ENCODE data around the gene CEACAM4. TPM values are rescaled to one million over a fixed set of nuclear protein-coding genes. Genes with fewer than 3 reads are reported as not detected.

Gene CEACAM4
- total and polyA plus RNA-seq, 2 donors (not counting 1 experiment from before 2014, with no cell fraction given) = not detected

GRCh38 chr19:41624515-41624914 is 2.4 kb downstream of the CEACAM4 start:
- Histone ChIP-seq H3K9me3 (ENCODE audit: control insufficient read depth, insufficient read depth, low read depth, low read length) (no peaks in the 10 kb centered on the region), H3K79me2 (ENCODE audit: control insufficient read depth, insufficient read depth, low read length) (no peaks in the 10 kb centered on the region), H3K4me1 (ENCODE audit: control insufficient read depth, extremely low read depth, insufficient read depth, low read length) (no peaks in the 10 kb centered on the region), H2AFZ (ENCODE audit: low read length) (no peak overlapping the region), H3K9ac (ENCODE audit: insufficient read depth, low read length) (no peak overlapping the region), H3K27me3 (ENCODE audit: control insufficient read depth, insufficient read depth, low read length) (no peaks in the 10 kb centered on the region), H3K36me3 (ENCODE audit: control insufficient read depth, insufficient read depth, low read length) (no peaks in the 10 kb centered on the region), H4K20me1 (ENCODE audit: control insufficient read depth, extremely low read depth, insufficient read depth, low read length) (no peaks in the 10 kb centered on the region), H3K4me2 (ENCODE audit: extremely low read depth, insufficient read depth, low read length) (no peak overlapping the region), H3K27ac (ENCODE audit: insufficient read depth, low read length) (no peak overlapping the region), H3K4me3 (replicated peaks in 1 of 4; ENCODE audit: control extremely low read depth in 1 of 4, insufficient read depth in 1 of 4, low read depth in 3 of 4, low read length in 4 of 4) (no peak overlapping the region)
- DNase-seq (ENCODE audit: low read depth in 2 of 2) = no peak
- no peak for TF ChIP-seq EZH2 (IDR thresholded peaks at IDR 0.05; ENCODE audit: low read length, missing control alignments)
- TF ChIP-seq, protein P1, sequence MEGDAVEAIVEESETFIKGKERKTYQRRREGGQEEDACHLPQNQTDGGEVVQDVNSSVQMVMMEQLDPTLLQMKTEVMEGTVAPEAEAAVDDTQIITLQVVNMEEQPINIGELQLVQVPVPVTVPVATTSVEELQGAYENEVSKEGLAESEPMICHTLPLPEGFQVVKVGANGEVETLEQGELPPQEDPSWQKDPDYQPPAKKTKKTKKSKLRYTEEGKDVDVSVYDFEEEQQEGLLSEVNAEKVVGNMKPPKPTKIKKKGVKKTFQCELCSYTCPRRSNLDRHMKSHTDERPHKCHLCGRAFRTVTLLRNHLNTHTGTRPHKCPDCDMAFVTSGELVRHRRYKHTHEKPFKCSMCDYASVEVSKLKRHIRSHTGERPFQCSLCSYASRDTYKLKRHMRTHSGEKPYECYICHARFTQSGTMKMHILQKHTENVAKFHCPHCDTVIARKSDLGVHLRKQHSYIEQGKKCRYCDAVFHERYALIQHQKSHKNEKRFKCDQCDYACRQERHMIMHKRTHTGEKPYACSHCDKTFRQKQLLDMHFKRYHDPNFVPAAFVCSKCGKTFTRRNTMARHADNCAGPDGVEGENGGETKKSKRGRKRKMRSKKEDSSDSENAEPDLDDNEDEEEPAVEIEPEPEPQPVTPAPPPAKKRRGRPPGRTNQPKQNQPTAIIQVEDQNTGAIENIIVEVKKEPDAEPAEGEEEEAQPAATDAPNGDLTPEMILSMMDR (conservative IDR thresholded peaks at IDR 0.05 in 1 of 2, IDR thresholded peaks at IDR 0.05 in 1 of 2; ENCODE audit: low read depth in 1 of 2, low read length in 2 of 2) = no peak

GRCh38 chr19:41623360-41623759 is 3.5 kb downstream of the CEACAM4 start:
- TF ChIP-seq, protein P1 (conservative IDR thresholded peaks at IDR 0.05 in 1 of 2, IDR thresholded peaks at IDR 0.05 in 1 of 2; ENCODE audit: low read depth in 1 of 2, low read length in 2 of 2) = no peak
- TF ChIP-seq EZH2 (IDR thresholded peaks at IDR 0.05; ENCODE audit: low read length, missing control alignments) = no peak
- H3K27ac ChIP-seq (ENCODE audit: insufficient read depth, low read length) = no peak overlapping the region
- no peak for DNase-seq (ENCODE audit: low read depth in 2 of 2)
- H3K4me2 ChIP-seq (ENCODE audit: extremely low read depth, insufficient read depth, low read length) = no peak overlapping the region
- no peaks in the 10 kb centered on the region for H3K36me3 ChIP-seq (ENCODE audit: control insufficient read depth, insufficient read depth, low read length)
- no peaks in the 10 kb centered on the region for H3K79me2 ChIP-seq (ENCODE audit: control insufficient read depth, insufficient read depth, low read length)
- H3K9me3 ChIP-seq (ENCODE audit: control insufficient read depth, insufficient read depth, low read depth, low read length) = no peaks in the 10 kb centered on the region
- H3K9ac ChIP-seq (ENCODE audit: insufficient read depth, low read length) = no peak overlapping the region
- H4K20me1 ChIP-seq (ENCODE audit: control insufficient read depth, extremely low read depth, insufficient read depth, low read length) = no peaks in the 10 kb centered on the region
- no peak overlapping the region for H2AFZ ChIP-seq (ENCODE audit: low read length)
- H3K4me1 ChIP-seq (ENCODE audit: control insufficient read depth, extremely low read depth, insufficient read depth, low read length) = no peaks in the 10 kb centered on the region
- H3K27me3 ChIP-seq (ENCODE audit: control insufficient read depth, insufficient read depth, low read length) = no peaks in the 10 kb centered on the region
- no peak overlapping the region for H3K4me3 ChIP-seq (replicated peaks in 1 of 4; ENCODE audit: control extremely low read depth in 1 of 4, insufficient read depth in 1 of 4, low read depth in 3 of 4, low read length in 4 of 4)

DNA sequence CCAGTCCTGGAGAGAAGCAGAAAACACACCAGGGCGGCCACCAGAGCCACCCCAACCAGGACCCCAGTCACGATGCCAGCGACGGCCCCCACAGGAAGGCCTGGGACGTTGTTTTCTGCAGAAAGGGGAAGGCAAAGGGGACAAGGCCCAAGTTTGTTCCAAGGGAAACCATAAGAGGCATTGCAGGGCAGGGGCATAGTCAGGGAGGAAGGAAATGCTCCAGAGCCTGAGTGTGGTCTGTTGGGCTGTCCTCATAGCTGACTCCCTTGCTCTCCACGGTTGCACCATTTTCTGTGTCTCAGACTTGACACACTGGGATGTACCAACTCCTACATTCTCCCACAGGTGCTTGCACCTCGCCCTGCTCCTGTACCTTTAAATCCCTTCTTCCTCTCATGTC is 5.2 kb downstream of the CEACAM4 start:
- TF ChIP-seq EZH2 (IDR thresholded peaks at IDR 0.05; ENCODE audit: low read length, missing control alignments) = no peak
- TF ChIP-seq, protein P1 (conservative IDR thresholded peaks at IDR 0.05 in 1 of 2, IDR thresholded peaks at IDR 0.05 in 1 of 2; ENCODE audit: low read depth in 1 of 2, low read length in 2 of 2) = no peak
- H3K4me2 ChIP-seq (ENCODE audit: extremely low read depth, insufficient read depth, low read length) = no peak overlapping the region
- H3K9ac ChIP-seq (ENCODE audit: insufficient read depth, low read length) = no peak overlapping the region
- no peaks in the 10 kb centered on the region for H3K9me3 ChIP-seq (ENCODE audit: control insufficient read depth, insufficient read depth, low read depth, low read length)
- no peaks in the 10 kb centered on the region for H3K36me3 ChIP-seq (ENCODE audit: control insufficient read depth, insufficient read depth, low read length)
- H3K27me3 ChIP-seq (ENCODE audit: control insufficient read depth, insufficient read depth, low read length) = no peaks in the 10 kb centered on the region
- no peak overlapping the region for H3K4me3 ChIP-seq (replicated peaks in 1 of 4; ENCODE audit: control extremely low read depth in 1 of 4, insufficient read depth in 1 of 4, low read depth in 3 of 4, low read length in 4 of 4)
- H3K79me2 ChIP-seq (ENCODE audit: control insufficient read depth, insufficient read depth, low read length) = no peaks in the 10 kb centered on the region
- no peaks in the 10 kb centered on the region for H4K20me1 ChIP-seq (ENCODE audit: control insufficient read depth, extremely low read depth, insufficient read depth, low read length)
- H3K27ac ChIP-seq (ENCODE audit: insufficient read depth, low read length) = no peak overlapping the region
- no peak overlapping the region for H2AFZ ChIP-seq (ENCODE audit: low read length)
- H3K4me1 ChIP-seq (ENCODE audit: control insufficient read depth, extremely low read depth, insufficient read depth, low read length) = no peaks in the 10 kb centered on the region
- DNase-seq (ENCODE audit: low read depth in 2 of 2) = no peak
